BLaER1 treated with 17β-estradiol and CSF1 and Interleukin-3, amounts not matched to agents 10 nM and 100 nM (cell line): ENCODE results near the gene PLOD3.

Experiments
- H3K27ac ChIP-seq, 11 experiments: shearing (Covaris generic); formaldehyde crosslinking; 2 replicates each; pipeline ENCODE4 v1.8.1; 2022
- H3K27me3 ChIP-seq, 11 experiments: shearing (Covaris generic); formaldehyde crosslinking; 2 replicates each; pipeline ENCODE4 v1.8.1; 2022
- H3K36me3 ChIP-seq, 11 experiments: shearing (Covaris generic); formaldehyde crosslinking; 2 replicates each; pipeline ENCODE4 v1.8.1; 2022
- H3K4me1 ChIP-seq, 10 experiments: shearing (Covaris generic); formaldehyde crosslinking; 2 replicates each; pipeline ENCODE4 v1.8.1; 2022
- H3K4me2 ChIP-seq, 11 experiments: shearing (Covaris generic); formaldehyde crosslinking; 2 replicates each; pipeline ENCODE4 v1.8.1; 2022
- H3K4me3 ChIP-seq, 10 experiments: shearing (Covaris generic); formaldehyde crosslinking; 2 replicates each; pipeline ENCODE4 v1.8.1; 2022
- H3K9ac ChIP-seq, 11 experiments: shearing (Covaris generic); formaldehyde crosslinking; 2 replicates each; pipeline ENCODE4 v1.8.1; 2022
- H3K9me3 ChIP-seq, 11 experiments: shearing (Covaris generic); formaldehyde crosslinking; replicated peaks in 1 of 11; 2 replicates each; pipeline ENCODE4 v1.8.1; 2022
- H4K20me1 ChIP-seq, 11 experiments: shearing (Covaris generic); formaldehyde crosslinking; 2 replicates each; pipeline ENCODE4 v1.8.1; 2022
- Cebpa-rat ChIP-seq, 11 experiments: shearing (Covaris generic); IDR thresholded peaks; 2 replicates each; pipeline ENCODE4 v1.8.1; 2022

The PLOD3 gene

DNA sequence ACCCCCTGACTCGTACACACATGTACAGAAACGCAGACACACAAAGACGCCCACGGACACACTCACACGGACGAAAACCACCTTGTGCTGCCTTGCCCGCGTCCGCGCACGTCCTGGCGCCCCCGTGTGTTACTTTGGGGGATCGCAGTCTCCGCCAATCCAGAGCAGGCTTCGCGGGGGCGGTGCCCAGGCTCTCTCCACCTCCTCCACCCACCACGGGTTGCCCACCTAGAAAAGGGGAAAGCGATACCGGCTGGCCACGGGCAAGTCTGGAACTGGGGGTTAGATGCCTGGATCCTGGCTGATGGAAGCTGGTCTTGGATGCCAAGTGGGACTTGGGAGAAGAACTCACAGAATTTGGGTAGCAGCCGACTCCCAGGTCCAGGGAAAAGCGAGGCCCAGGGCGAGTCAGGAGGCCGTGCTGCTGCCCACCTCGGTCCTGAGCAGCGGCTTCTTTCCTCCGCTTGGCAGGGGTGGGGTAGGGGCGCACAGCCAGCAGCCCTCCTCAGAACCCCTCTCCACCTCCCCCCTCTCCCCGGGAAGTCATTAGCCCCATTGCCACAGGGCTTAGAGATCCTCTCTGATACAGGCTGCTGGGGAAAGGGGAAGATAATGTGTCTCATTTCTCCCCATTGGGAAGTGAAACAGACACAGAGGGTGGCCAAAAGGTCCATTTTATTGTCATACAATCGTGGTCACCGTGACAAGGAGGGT is 47.4 kb downstream of the PLOD3 start:
- peaks cover 91 to 98% (median 97%) of the 10 kb centered on the region in 11 experiments for H3K27me3 ChIP-seq
- no peak overlapping the region for H3K27ac ChIP-seq
- peaks cover 74 to 96% (median 93%) of the 10 kb centered on the region in 10 experiments for H3K4me1 ChIP-seq

DNA sequence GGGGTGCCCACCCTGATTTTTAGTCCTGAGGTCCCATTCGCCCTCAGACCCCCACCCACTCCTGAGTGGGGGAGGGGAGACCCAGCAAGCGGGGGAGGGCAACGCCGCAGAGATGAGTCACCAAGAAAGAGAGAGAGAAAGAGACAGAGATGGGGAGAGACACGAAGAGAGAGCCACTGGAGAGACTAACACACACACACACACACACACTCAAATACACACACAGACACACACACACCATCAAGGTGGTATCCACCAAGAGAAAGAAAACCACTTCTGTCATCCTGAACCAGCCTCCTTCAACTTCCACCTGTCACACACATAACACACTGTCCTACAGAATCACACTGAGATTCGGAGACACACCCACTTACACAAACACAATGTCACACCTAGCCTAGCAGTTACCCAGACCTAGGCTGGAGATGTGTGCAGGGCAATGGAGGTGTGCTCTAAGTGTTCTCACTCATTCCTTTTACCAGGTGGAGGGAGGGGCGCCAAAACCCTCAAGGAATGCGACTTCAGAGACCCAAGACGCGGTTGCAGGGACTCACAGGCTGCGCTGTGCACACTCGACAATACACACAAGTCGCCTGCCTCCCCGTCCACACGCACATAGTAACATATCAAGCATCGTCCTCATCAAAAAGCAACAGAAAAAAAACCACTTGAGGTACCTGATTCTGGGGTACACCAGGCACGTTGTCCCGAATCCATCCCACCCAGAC is 48.1 kb downstream of the PLOD3 start:
- Histone ChIP-seq H3K9me3 (peaks cover 0 to 23% (median 22%) of the 10 kb centered on the region in 11 experiments; a peak in 18 of 22 replicates), H3K4me3 (peak overlapping the region in 4 of 10 experiments; percentile 13 to 24 (median 22); a peak in 2 of 20 replicates), H3K27ac (no peak overlapping the region), H3K9ac (no peak overlapping the region), H3K27me3 (peaks cover 91 to 98% (median 97%) of the 10 kb centered on the region in 11 experiments), H3K36me3 (no peaks in the 10 kb centered on the region), H4K20me1 (peaks cover 0 to 64% (median 25%) of the 10 kb centered on the region in 11 experiments; a peak in 20 of 22 replicates), H3K4me1 (peaks cover 81 to 97% (median 95%) of the 10 kb centered on the region in 10 experiments), H3K4me2 (peak overlapping the region; percentile 70 to 100 (median 89))
- TF ChIP-seq Cebpa-rat (IDR thresholded peaks at IDR 0.05), result no peak

More for the DNA sequence above, 47.4 kb downstream of the PLOD3 start:
- no peaks in the 10 kb centered on the region for H3K36me3 ChIP-seq
- H3K4me2 ChIP-seq, result peak overlapping the region; percentile 70 to 100 (median 89)
- peak overlapping the region in 9 of 10 experiments; percentile 5 to 49 (median 22); a peak in 9 of 20 replicates for H3K4me3 ChIP-seq
- H3K9me3 ChIP-seq, result peaks cover 0 to 25% (median 22%) of the 10 kb centered on the region in 11 experiments; a peak in 18 of 22 replicates
- peaks cover 0 to 57% (median 18%) of the 10 kb centered on the region in 11 experiments; a peak in 20 of 22 replicates for H4K20me1 ChIP-seq
- peak overlapping the region in 3 of 11 experiments; percentile 3 to 31 (median 27); a peak in 1 of 22 replicates for H3K9ac ChIP-seq
- no peak for TF ChIP-seq Cebpa-rat (IDR thresholded peaks at IDR 0.05)

DNA sequence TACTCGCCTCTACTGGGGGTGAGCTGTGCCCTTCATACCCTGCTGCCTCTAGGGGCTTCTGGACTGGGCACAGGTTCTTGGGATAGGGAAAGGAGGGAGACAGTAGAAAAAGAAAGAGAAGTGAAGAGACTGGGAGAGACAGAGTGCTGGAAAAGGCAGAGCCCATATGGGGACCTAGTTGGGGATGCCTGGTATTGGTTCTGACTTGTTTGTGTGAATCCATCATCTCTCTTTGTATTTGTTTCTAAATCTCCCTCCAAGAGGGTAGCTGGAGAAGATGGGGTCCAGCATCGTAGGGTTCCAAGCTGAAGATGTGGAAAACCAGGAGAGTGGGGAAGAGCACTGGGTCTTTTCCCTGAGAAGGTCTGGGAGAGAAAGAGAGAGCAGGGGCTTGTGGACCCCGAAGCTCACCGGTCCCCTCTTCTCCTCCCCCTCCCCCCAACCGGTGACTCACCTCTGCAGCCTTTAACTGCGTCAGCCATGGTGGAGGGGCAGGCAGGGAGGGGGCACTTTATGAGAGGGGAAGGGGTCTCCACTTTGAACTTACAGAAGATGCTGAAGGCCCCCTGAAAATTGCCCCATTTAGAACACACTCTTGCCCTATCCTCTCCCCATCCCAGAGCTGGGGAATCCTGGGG is 48.9 kb downstream of the PLOD3 start:
- Histone ChIP-seq H3K9me3 (peaks cover 0 to 16% (median 15%) of the 10 kb centered on the region in 11 experiments; a peak in 18 of 22 replicates), H3K4me1 (peaks cover 86 to 97% (median 95%) of the 10 kb centered on the region in 10 experiments), H3K27me3 (peaks cover 89 to 98% (median 94%) of the 10 kb centered on the region in 11 experiments), H3K27ac (no peak overlapping the region), H3K9ac (no peak overlapping the region), H3K4me3 (no peak overlapping the region), H4K20me1 (peaks cover 0 to 72% (median 32%) of the 10 kb centered on the region in 11 experiments; a peak in 20 of 22 replicates), H3K4me2 (peak overlapping the region in 10 of 11 experiments; percentile 70 to 100 (median 90); a peak in 20 of 22 replicates), H3K36me3 (no peaks in the 10 kb centered on the region)
- TF ChIP-seq Cebpa-rat (IDR thresholded peaks at IDR 0.05), result no peak

DNA sequence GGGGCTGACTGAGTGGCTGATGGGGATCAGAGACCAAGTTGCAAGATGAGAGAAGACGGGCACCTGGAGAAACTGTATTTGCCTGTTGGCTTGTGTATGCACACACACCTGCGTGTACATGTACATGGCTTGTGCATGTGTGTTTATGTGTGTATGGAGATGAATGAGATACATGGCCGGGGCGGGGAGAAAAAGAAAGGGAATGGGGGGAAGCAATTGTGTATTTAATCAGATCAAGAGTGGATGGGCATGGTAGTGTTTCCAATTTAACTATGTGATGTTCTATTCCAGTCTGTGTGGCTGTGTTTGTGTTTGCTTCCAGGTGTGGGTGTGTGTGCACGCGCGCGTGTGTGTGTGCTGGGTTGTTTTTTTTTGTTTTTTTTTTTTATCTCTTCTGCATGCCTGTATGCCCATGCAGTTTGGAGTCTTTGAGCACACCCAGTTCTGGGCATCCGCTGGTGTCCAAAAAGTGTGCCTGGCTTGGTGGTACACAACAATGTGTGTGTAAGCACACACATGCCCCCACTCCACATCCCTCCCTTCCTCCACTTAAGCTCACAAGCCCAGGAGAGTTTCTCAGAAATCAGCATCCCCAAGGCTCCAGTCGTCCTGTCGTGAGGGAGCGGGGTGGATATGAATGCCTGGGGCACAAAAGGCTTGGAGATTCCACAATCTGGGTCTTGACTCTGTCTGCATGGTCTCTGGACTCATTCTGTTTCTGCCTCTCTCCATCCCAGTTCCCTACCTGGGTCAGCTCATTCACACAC is 49.6 kb downstream of the PLOD3 start:
- TF ChIP-seq Cebpa-rat (IDR thresholded peaks at IDR 0.05), result no peak
- Histone ChIP-seq H3K4me2 (peak overlapping the region in 10 of 11 experiments; percentile 70 to 100 (median 98); a peak in 17 of 22 replicates), H3K9me3 (peaks cover 0 to 9% (median 8%) of the 10 kb centered on the region in 11 experiments; a peak in 17 of 22 replicates), H3K9ac (no peak overlapping the region), H3K27ac (no peak overlapping the region), H3K36me3 (no peaks in the 10 kb centered on the region), H3K4me1 (peaks cover 79 to 94% (median 89%) of the 10 kb centered on the region in 10 experiments), H3K4me3 (peak overlapping the region in 2 of 10 experiments; percentile 23 to 48; a peak in 2 of 20 replicates), H4K20me1 (peaks cover 0 to 65% (median 32%) of the 10 kb centered on the region in 11 experiments; a peak in 20 of 22 replicates), H3K27me3 (peaks cover 82 to 91% (median 87%) of the 10 kb centered on the region in 11 experiments)

GRCh38 chr7:101166909-101167644 is 50.3 kb downstream of the PLOD3 start:
- peak overlapping the region; percentile 21 to 48 (median 32); a peak in 12 of 20 replicates for H3K4me3 ChIP-seq
- peaks cover 78 to 94% (median 88%) of the 10 kb centered on the region in 10 experiments for H3K4me1 ChIP-seq
- H4K20me1 ChIP-seq, result peaks cover 0 to 57% (median 32%) of the 10 kb centered on the region in 11 experiments; a peak in 20 of 22 replicates
- no peak for TF ChIP-seq Cebpa-rat (IDR thresholded peaks at IDR 0.05)
- peak overlapping the region in 4 of 11 experiments; percentile 37 to 67 (median 58); a peak in 6 of 22 replicates for H3K9ac ChIP-seq
- H3K9me3 ChIP-seq, result peaks cover 0 to 1% (median under 1%) of the 10 kb centered on the region in 11 experiments; a peak in 7 of 22 replicates
- H3K27ac ChIP-seq, result peak overlapping the region in 4 of 11 experiments; percentile 25 to 74 (median 62); a peak in 6 of 22 replicates
- peak overlapping the region; percentile 70 to 100 (median 98) for H3K4me2 ChIP-seq
- H3K36me3 ChIP-seq, result no peaks in the 10 kb centered on the region
- H3K27me3 ChIP-seq, result peaks cover 74 to 84% (median 80%) of the 10 kb centered on the region in 11 experiments

DNA sequence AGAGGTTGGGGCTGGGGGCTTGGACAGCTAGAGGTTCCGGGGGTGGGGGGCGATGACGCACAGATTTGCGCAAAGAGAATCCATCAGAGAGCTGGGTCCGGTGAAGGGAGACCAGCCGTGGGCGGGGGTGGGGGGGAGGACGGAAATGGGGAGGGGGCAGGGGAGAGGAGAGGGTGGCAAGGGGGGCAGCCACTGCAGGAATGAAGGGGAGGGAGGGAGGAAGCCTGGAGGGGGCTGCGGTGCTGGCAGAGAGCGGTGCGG is 50.8 kb downstream of the PLOD3 start:
- H4K20me1 ChIP-seq, result peaks cover 0 to 53% (median 32%) of the 10 kb centered on the region in 11 experiments; a peak in 20 of 22 replicates
- peak overlapping the region in 1 of 11 experiments; percentile 74; a peak in 1 of 22 replicates for H3K27ac ChIP-seq
- peak overlapping the region in 3 of 11 experiments; percentile 37 to 67 (median 66); a peak in 3 of 22 replicates for H3K9ac ChIP-seq
- H3K36me3 ChIP-seq, result no peaks in the 10 kb centered on the region; a peak in 1 of 22 replicates
- H3K4me3 ChIP-seq, result peak overlapping the region in 9 of 10 experiments; percentile 21 to 65 (median 31); a peak in 11 of 20 replicates
- H3K4me2 ChIP-seq, result peak overlapping the region; percentile 90 to 100 (median 99)
- TF ChIP-seq Cebpa-rat (IDR thresholded peaks at IDR 0.05), result no peak
- H3K9me3 ChIP-seq, result no peaks in the 10 kb centered on the region
- peaks cover 69 to 79% (median 75%) of the 10 kb centered on the region in 11 experiments for H3K27me3 ChIP-seq
- peaks cover 77 to 94% (median 88%) of the 10 kb centered on the region in 10 experiments for H3K4me1 ChIP-seq
